H1 (cell line): Measurements from ENCODE around the gene DNAJB11. TPM values are rescaled to one million over a fixed set of nuclear protein-coding genes. Genes with fewer than 3 reads are reported as not detected.

Experiments
- CTCF ChIA-PET: fragments of 300-600 bp; sonication (Branson Sonifier 250); formaldehyde crosslinking; loops from one replicate; lab custom pipeline; 2021; ENCODE audit not compliant: partially characterized antibody; lab: Charles Lee
- POLR2A ChIA-PET: fragments of 300-600 bp; sonication (Branson Sonifier 250); formaldehyde crosslinking; loops from one replicate; lab custom pipeline; 2021; ENCODE audit warnings: inconsistent platforms; ENCODE audit not compliant: partially characterized antibody; lab: Charles Lee
- DNase-seq, 2 experiments: peaks; one replicate each; pipeline versions ENCODE4 v3.0.0 to v3.0.0-alpha.2; 2010 to 2022; ENCODE audit warnings: low spot score in 2 of 2, low read depth in 1 of 2, mixed read lengths in 1 of 2
- FAIRE-seq: peaks from 2 replicates; lab custom pipeline; 2011; peaks lifted over from hg19 to GRCh38; lab: Jason Lieb, UNC
- H2AFZ ChIP-seq: 2 replicates; pipeline ENCODE4 v1.8.1; 2012; ENCODE audit warnings: low read length, inconsistent platforms
- H2AK5ac ChIP-seq: 2 replicates; pipeline ENCODE4 v1.6.1; 2013; ENCODE audit warnings: low read depth, low read length
- H2BK120ac ChIP-seq: replicated peaks from 2 replicates; pipeline ENCODE3; 2013; ENCODE audit warnings: low read depth, low read length, inconsistent platforms
- H2BK12ac ChIP-seq: 2 replicates; pipeline ENCODE4 v1.6.1; 2013; ENCODE audit warnings: low read depth, low read length
- H2BK15ac ChIP-seq: 2 replicates; pipeline ENCODE4 v1.6.1; 2013; ENCODE audit warnings: low read length
- H2BK20ac ChIP-seq: 2 replicates; pipeline ENCODE4 v1.6.1; 2013; ENCODE audit warnings: low read length
- H2BK5ac ChIP-seq: 2 replicates; pipeline ENCODE4 v1.6.1; 2013; ENCODE audit warnings: low read depth, low read length
- H3K14ac ChIP-seq: 2 replicates; pipeline ENCODE4 v1.6.1; 2013; ENCODE audit warnings: inconsistent platforms; ENCODE audit not compliant: insufficient read length
- H3K18ac ChIP-seq: 2 replicates; pipeline ENCODE4 v1.6.1; 2013; ENCODE audit warnings: low read length; ENCODE audit errors: extremely low read depth
- H3K23ac ChIP-seq: 2 replicates; pipeline ENCODE4 v1.6.1; 2013; ENCODE audit warnings: inconsistent platforms; ENCODE audit not compliant: insufficient read length
- H3K23me2 ChIP-seq: 2 replicates; pipeline ENCODE4 v1.6.1; 2013; ENCODE audit warnings: low read depth, low read length
- H3K27ac ChIP-seq: 2 replicates; pipeline ENCODE4 v1.6.1; 2011; ENCODE audit warnings: low read depth, low read length, inconsistent platforms
- H3K27me3 ChIP-seq, 4 experiments: replicated peaks in 1 of 4; 1 replicate in 1 of 4; 2 replicates in 3 of 4; pipeline versions ENCODE4 v1.6.1 to v1.8.1; 2011 to 2013; ENCODE audit warnings: low read length in 3 of 4, mild to moderate bottlenecking in 3 of 4, inconsistent platforms in 2 of 4, mixed read lengths in 2 of 4, moderate library complexity in 1 of 4; ENCODE audit not compliant: control insufficient read depth in 3 of 4, insufficient read depth in 3 of 4; ENCODE audit errors: extremely low read depth in 1 of 4
- H3K36me3 ChIP-seq, 4 experiments: 2 replicates each; pipeline versions ENCODE4 v1.6.1 to v1.8.1; 2011 to 2013; ENCODE audit warnings: mild to moderate bottlenecking in 4 of 4, low read length in 3 of 4, moderate library complexity in 2 of 4, control low read depth in 1 of 4, inconsistent platforms in 1 of 4; ENCODE audit not compliant: insufficient read depth in 4 of 4, control insufficient read depth in 2 of 4
- H3K4ac ChIP-seq: replicated peaks from 2 replicates; pipeline ENCODE3; 2013; ENCODE audit warnings: low read length, low read depth, mixed read lengths, inconsistent platforms; ENCODE audit not compliant: insufficient read length
- H3K4me1 ChIP-seq, 4 experiments: replicated peaks in 1 of 4; 1 replicate in 1 of 4; 2 replicates in 3 of 4; pipeline versions ENCODE4 v1.6.1 to v1.8.1; 2011 to 2013; ENCODE audit warnings: low read length in 3 of 4, inconsistent platforms in 2 of 4, mixed read lengths in 1 of 4; ENCODE audit not compliant: insufficient read depth in 4 of 4, control insufficient read depth in 3 of 4
- H3K4me2 ChIP-seq, 2 experiments: 2 replicates each; pipeline versions ENCODE4 v1.6.1 to v1.8.1; 2011 to 2013; ENCODE audit warnings: low read depth in 2 of 2, low read length in 2 of 2, control low read depth in 1 of 2, inconsistent platforms in 1 of 2, mild to moderate bottlenecking in 1 of 2; ENCODE audit not compliant: insufficient read depth in 1 of 2
- H3K4me3 ChIP-seq, 4 experiments: fragments of 200-600, 300-600 bp in 1 of 4; sonication (generic), shearing (Covaris generic), sonication (Bioruptor Twin) in 1 of 4; 2 replicates each; pipeline versions ENCODE4 v1.5.1 to v1.8.1; 2011 to 2016; ENCODE audit warnings: low read length in 4 of 4, low read depth in 3 of 4, control low read depth in 2 of 4, inconsistent platforms in 2 of 4, mild to moderate bottlenecking in 2 of 4, mixed read lengths in 1 of 4, moderate library complexity in 1 of 4; ENCODE audit not compliant: insufficient read depth in 2 of 4; ENCODE audit errors: extremely low read depth in 1 of 4
- H3K56ac ChIP-seq: replicated peaks from 2 replicates; pipeline ENCODE3; 2013; ENCODE audit warnings: low read depth, mild to moderate bottlenecking, mixed read lengths, low read length, inconsistent platforms; ENCODE audit not compliant: insufficient read length
- H3K79me1 ChIP-seq: 2 replicates; pipeline ENCODE4 v1.6.1; 2013; ENCODE audit warnings: low read depth, low read length, control low read depth
- H3K79me2 ChIP-seq, 2 experiments: 2 replicates each; pipeline versions ENCODE4 v1.6.1 to v1.8.1; 2012 to 2013; ENCODE audit warnings: low read length in 2 of 2, mild to moderate bottlenecking in 2 of 2, inconsistent platforms in 1 of 2; ENCODE audit not compliant: insufficient read depth in 2 of 2, control insufficient read depth in 1 of 2
- H3K9ac ChIP-seq, 4 experiments: replicated peaks in 1 of 4; 1 replicate in 1 of 4; 2 replicates in 3 of 4; pipeline versions ENCODE4 v1.6.1 to v1.8.1; 2011 to 2013; ENCODE audit warnings: low read depth in 3 of 4, low read length in 3 of 4, control low read depth in 2 of 4, mild to moderate bottlenecking in 2 of 4, moderate library complexity in 2 of 4, inconsistent platforms in 1 of 4; ENCODE audit errors: extremely low read depth in 1 of 4
- H3K9me3 ChIP-seq, 2 experiments: 2 replicates each; pipeline versions ENCODE4 v1.6.1 to v1.8.1; 2012 to 2013; ENCODE audit warnings: mild to moderate bottlenecking in 2 of 2, moderate library complexity in 2 of 2, control low read depth in 1 of 2, inconsistent platforms in 1 of 2, low read depth in 1 of 2, low read length in 1 of 2, mixed read lengths in 1 of 2; ENCODE audit not compliant: insufficient read depth in 2 of 2
- H4K20me1 ChIP-seq, 2 experiments: replicated peaks in 1 of 2; 2 replicates each; pipeline versions ENCODE3 to v1.8.1; 2011 to 2013; ENCODE audit warnings: inconsistent platforms in 2 of 2, low read length in 2 of 2, mild to moderate bottlenecking in 1 of 2; ENCODE audit not compliant: insufficient read depth in 2 of 2, control insufficient read depth in 1 of 2
- H4K5ac ChIP-seq: 2 replicates; pipeline ENCODE4 v1.6.1; 2013; ENCODE audit warnings: low read length, low read depth, mixed read lengths, inconsistent platforms; ENCODE audit not compliant: insufficient read length
- H4K8ac ChIP-seq: 2 replicates; pipeline ENCODE4 v1.8.0; 2013; ENCODE audit warnings: mild to moderate bottlenecking, moderate library complexity, low read length, inconsistent platforms; ENCODE audit not compliant: insufficient read depth; ENCODE audit errors: extremely low read depth
- H4K91ac ChIP-seq: replicated peaks from 2 replicates; pipeline ENCODE3; 2013; ENCODE audit warnings: low read length, mixed read lengths, inconsistent platforms; ENCODE audit not compliant: insufficient read length
- EZH2 ChIP-seq: fragments of 200-600 bp; sonication (generic); IDR thresholded peaks from 2 replicates; pipeline ENCODE4 v1.7.1; 2012; ENCODE audit warnings: low read depth, mild to moderate bottlenecking, moderate library complexity, low read length, inconsistent platforms; ENCODE audit not compliant: severe bottlenecking
- WGBS, 2 experiments: shearing (Covaris generic) in 1 of 2; methylation state at CpG; one replicate each; pipeline versions ENCODE4 v1.1.6 to v1.1.7; 2013 to 2015; ENCODE audit warnings: low lambda C conversion rate in 2 of 2, mixed read lengths in 2 of 2, inconsistent platforms in 1 of 2, low coverage in 1 of 2, missing lambda C conversion rate in 1 of 2; ENCODE audit not compliant: insufficient replicate concordance in 2 of 2, insufficient coverage in 1 of 2, insufficient read length in 1 of 2; ENCODE audit errors: extremely low coverage in 1 of 2, missing lambda C conversion rate in 1 of 2; 5-methylcytosine and 5-hydroxymethylcytosine counted together
- polyA plus RNA-seq, 7 experiments: library from polyadenylated mRNA; depleted of rRNA in 3 of 7; stranded (reverse) in 5 of 7; unstranded in 2 of 7; fragments of >200 nt in 5 of 7; fragments of 200-250 nt in 2 of 7; gene quantifications; 1 replicate in 5 of 7; 2 replicates in 1 of 7; 4 replicates in 1 of 7; pipeline versions ENCODE4 v1.2.1 to v1.2.3, GENCODE V29; 2011 to 2013; ENCODE audit warnings: missing spikeins in 2 of 7, mixed read lengths in 2 of 7
- total RNA-seq: library from RNA; stranded (reverse); fragmentation: NEBNext Ultra II Directional; extraction: Animal tissue kit (Norgen Biotek cat#: 25700); gene quantifications from 2 replicates; pipeline ENCODE4 v1.2.1, GENCODE V29; 2021

The DNAJB11 gene
- total and polyA plus RNA-seq, 2 of the 8 experiments (the other 6 are each of a cell fraction or from before 2014, with no cell fraction given): 14.6 to 63.9 TPM

- H2BK15ac ChIP-seq: no peak overlapping the region
- H3K79me1 ChIP-seq: peaks cover 3% of the 10 kb centered on the region
- H3K36me3 ChIP-seq: peaks cover 8 to 34% (median 23%) of the 10 kb centered on the region in 4 experiments
- no peak overlapping the region for H4K8ac ChIP-seq
- ChIA-PET CTCF (interaction anchor here (1.1 to 1.6 kb wide), 3 partner anchors 13 to 45 kb away, joined by 3 to 4 read pairs (median 3); no protein-coding TSS in a partner anchor), POLR2A (interaction anchor here (0.6 to 9.0 kb wide), 7 partner anchors 10 to 242 kb away, joined by 3 to 96 read pairs (median 5); partner anchors contain the start of gene EIF4A2)
- no peak overlapping the region for H3K4ac ChIP-seq
- H4K5ac ChIP-seq: no peak overlapping the region
- TF ChIP-seq EZH2: no peak
- peak overlapping the region; percentile 83 to 97 (median 88); a peak in 6 of 8 replicates for H3K4me3 ChIP-seq
- no peak overlapping the region for H2AFZ ChIP-seq
- no peak overlapping the region for H3K14ac ChIP-seq
- H2BK20ac ChIP-seq: no peak overlapping the region
- no peaks in the 10 kb centered on the region for H3K27me3 ChIP-seq
- H3K9me3 ChIP-seq: no peaks in the 10 kb centered on the region
- no peak for FAIRE-seq
- no peak overlapping the region for H2BK12ac ChIP-seq
- peaks cover 0 to 4% of the 10 kb centered on the region in 2 experiments for H4K20me1 ChIP-seq
- H3K79me2 ChIP-seq: peaks cover 0 to 17% of the 10 kb centered on the region in 2 experiments; a peak in 3 of 4 replicates
- H3K4me1 ChIP-seq: peaks cover 0 to 11% (median 4%) of the 10 kb centered on the region in 4 experiments; a peak in 6 of 7 replicates
- WGBS, 2 experiments: 74% methylated on average over 2 of the region's 2 CpGs; no CpG with 5 or more reads in 1 of the 2 experiments
- H3K23ac ChIP-seq: no peak overlapping the region
- no peak overlapping the region for H3K9ac ChIP-seq
- no peak for DNase-seq
- no peak overlapping the region for H3K27ac ChIP-seq
- no peak overlapping the region for H3K18ac ChIP-seq
- no peak overlapping the region for H2BK5ac ChIP-seq
- H3K23me2 ChIP-seq: peaks cover 11% of the 10 kb centered on the region; the same call in 1 of the 2 replicates
- H3K56ac ChIP-seq: no peak overlapping the region
- H4K91ac ChIP-seq: no peak overlapping the region
- peak overlapping the region; percentile 96 to 99; a peak in 3 of 4 replicates for H3K4me2 ChIP-seq
- no peak overlapping the region for H2AK5ac ChIP-seq
- H2BK120ac ChIP-seq: no peak overlapping the region
Measured at GRCh38 chr3:186571644-186572013, 1.1 kb downstream of the DNAJB11 start.
